ENCODE data around the gene PRPF6.
A peak's percentile ranks its signal among the peaks of the same experiment; 100 is the strongest.
"Not testable (repeated sequence)": the region's sequence is repeated elsewhere in the genome, so short reads cannot be mapped to it uniquely, and the experiment has no call there.

- not testable (repeated sequence) for TF ChIP-seq POLR2A (IDR thresholded peaks at IDR 0.05); CTCF (IDR thresholded peaks at IDR 0.05 in 8 of 11, conservative IDR thresholded peaks at IDR 0.05 in 3 of 11)
- TF ChIP-seq POLR2AphosphoS5 (IDR thresholded peaks at IDR 0.05), result peak in 1 of 3 donors; percentile 11
Measured at GRCh38 chr20:63960654-63961621, 20.0 kb upstream of the PRPF6 start.

Measured in spleen (tissue), 7 donors.